ENCODE results near the gene AP3S2. TPM values are rescaled to one million over a fixed set of nuclear protein-coding genes. Genes with fewer than 3 reads are reported as not detected.

The AP3S2 gene
- total and polyA plus RNA-seq, 12 donors = 10.8 to 110 (median 60.8) TPM

- DNase-seq = no peak
- Histone ChIP-seq H3K36me3 (replicated peaks in 1 of 2) (no peaks in the 10 kb centered on the region), H3K27me3 (peaks cover 10% of the 10 kb centered on the region), H3K9me3 (replicated peaks in 1 of 3) (no peaks in the 10 kb centered on the region), H3K27ac (no peak overlapping the region), H3K4me3 (no peak overlapping the region), H3K4me1 (replicated peaks in 1 of 2) (no peaks in the 10 kb centered on the region)
- WGBS, 4 donors = 64 to 73% (median 67%) methylated on average over 7 to 11 of the region's 11 CpGs
- intact Hi-C loops (cut with DNase I) = no loop called here
- no peak for TF ChIP-seq POLR2A (IDR thresholded peaks at IDR 0.05)
These were observed 71.8 kb downstream of the AP3S2 start for GRCh38 chr15:89822026-89822425.

DNA sequence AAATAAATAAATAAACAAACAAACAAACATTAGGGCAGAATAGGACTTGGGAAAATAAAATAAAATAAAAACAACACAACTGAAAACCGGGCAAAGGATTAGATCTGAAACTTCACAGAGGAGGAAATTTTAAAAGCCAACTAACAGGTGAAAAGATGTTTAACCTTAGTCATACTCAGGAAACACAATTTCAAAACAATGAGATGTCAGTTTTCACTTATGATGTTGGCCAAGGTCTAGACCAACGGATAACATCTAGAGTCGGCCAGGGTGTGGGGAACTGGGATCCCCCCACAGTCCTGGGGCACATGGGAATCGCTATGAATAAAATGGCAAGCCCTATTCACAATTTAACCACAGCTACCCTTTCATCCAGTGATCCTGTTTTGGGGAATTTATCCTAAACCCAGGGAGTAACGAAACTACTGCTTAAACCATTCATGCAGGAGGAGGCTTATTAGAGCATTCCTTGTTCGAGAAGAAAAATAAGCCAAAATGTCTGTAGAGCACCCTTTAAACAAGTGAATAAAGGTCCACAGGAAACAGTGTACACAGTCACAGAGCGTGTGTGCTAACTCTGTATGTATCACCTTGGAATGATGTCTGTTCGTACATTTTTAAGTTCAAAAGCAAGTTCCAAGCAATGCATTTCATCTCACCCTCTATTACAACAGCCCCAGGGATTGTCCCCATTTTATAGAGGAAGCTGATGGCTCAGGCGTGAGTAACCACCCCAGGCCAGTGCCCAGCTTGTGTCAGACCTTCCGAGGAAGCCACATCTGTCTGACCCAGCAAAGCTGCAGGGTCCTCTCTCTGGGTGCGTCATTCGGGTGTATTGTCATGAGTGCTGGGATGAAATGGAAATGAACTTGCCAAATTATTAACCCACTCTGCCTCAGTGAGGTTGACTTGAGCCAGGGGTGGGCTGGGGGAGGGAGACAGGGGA, 72.9 kb downstream of the AP3S2 start:
- intact Hi-C loops (cut with DNase I) = no loop called here
- Histone ChIP-seq H3K9me3 (replicated peaks in 1 of 3) (no peaks in the 10 kb centered on the region), H3K27me3 (peaks cover 11% of the 10 kb centered on the region), H3K4me3 (no peak overlapping the region), H3K36me3 (replicated peaks in 1 of 2) (no peaks in the 10 kb centered on the region), H3K4me1 (replicated peaks in 1 of 2) (no peaks in the 10 kb centered on the region), H3K27ac (no peak overlapping the region)
- 48 to 62% (median 49%) methylated on average over 8 to 12 of the region's 12 CpGs for WGBS, 4 donors
- DNase-seq = peak in 3 of 7 donors; percentile 35 to 57 (median 50)
- no peak for TF ChIP-seq POLR2A (IDR thresholded peaks at IDR 0.05)
- TF ChIP-seq, protein P1, sequence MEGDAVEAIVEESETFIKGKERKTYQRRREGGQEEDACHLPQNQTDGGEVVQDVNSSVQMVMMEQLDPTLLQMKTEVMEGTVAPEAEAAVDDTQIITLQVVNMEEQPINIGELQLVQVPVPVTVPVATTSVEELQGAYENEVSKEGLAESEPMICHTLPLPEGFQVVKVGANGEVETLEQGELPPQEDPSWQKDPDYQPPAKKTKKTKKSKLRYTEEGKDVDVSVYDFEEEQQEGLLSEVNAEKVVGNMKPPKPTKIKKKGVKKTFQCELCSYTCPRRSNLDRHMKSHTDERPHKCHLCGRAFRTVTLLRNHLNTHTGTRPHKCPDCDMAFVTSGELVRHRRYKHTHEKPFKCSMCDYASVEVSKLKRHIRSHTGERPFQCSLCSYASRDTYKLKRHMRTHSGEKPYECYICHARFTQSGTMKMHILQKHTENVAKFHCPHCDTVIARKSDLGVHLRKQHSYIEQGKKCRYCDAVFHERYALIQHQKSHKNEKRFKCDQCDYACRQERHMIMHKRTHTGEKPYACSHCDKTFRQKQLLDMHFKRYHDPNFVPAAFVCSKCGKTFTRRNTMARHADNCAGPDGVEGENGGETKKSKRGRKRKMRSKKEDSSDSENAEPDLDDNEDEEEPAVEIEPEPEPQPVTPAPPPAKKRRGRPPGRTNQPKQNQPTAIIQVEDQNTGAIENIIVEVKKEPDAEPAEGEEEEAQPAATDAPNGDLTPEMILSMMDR (IDR thresholded peaks at IDR 0.05) = no peak

DNA sequence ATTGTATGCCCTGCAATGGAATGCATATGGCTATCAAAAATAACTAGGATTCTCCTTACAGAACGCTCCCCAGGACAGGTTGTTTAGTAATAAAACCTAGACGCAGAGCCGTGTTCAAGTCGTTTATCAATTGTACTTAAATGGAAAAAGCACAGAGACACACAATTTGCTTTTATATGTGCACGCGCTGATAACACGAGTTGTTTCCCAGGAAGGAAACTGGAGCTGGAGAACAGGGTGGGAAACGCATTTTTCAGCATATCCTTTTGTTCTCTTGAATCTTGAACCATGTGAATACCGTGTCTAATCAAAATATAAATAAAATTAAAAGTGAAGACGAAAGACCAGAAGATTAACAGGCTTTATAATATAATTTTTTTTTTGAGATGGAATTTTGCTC, 75.5 kb downstream of the AP3S2 start:
- intact Hi-C loops (cut with DNase I) = no loop called here

DNA sequence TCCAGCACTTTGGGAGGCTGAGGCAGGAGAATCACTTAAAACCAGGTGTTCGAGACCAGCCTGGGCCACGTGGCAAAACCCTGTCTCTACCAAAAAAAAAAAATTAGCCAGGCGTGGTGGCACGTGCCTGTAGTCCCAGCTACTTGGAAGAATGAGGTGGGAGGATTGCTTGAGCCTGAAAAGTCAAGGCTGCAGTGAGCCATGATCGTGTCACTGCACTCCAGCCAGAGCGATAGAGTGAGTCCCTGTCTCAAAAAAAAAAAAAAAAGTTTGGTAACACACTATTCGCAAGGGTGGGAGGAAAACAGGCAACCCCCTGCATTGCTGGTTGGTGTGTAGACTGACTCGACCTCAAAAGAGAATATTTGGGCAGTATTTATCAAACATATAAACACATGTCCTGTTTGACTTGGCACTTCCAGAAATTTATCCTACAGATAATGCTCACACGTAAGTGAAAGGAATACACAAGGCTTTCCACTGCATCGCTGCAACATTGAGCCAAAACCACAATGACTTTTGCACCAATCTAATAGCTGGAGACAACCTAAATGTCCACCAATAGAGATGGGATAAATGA, 76.0 kb downstream of the AP3S2 start:
- WGBS, 4 donors = 41 to 48% (median 44%) methylated on average over 10 of the region's 10 CpGs
- Histone ChIP-seq H3K27me3 (peaks cover 39% of the 10 kb centered on the region), H3K9me3 (replicated peaks in 1 of 3) (no peaks in the 10 kb centered on the region), H3K36me3 (replicated peaks in 1 of 2) (no peaks in the 10 kb centered on the region), H3K27ac (no peak overlapping the region), H3K4me1 (replicated peaks in 1 of 2) (peaks cover 0 to 13% of the 10 kb centered on the region in 2 donors), H3K4me3 (no peak overlapping the region)
- no peak for TF ChIP-seq POLR2A (IDR thresholded peaks at IDR 0.05)
- TF ChIP-seq, protein P1 (IDR thresholded peaks at IDR 0.05) = no peak
- DNase-seq = no peak
- intact Hi-C loops (cut with DNase I) = no loop called here

More for the DNA sequence above, 75.5 kb downstream of the AP3S2 start:
- no peak overlapping the region for H3K27ac ChIP-seq
- H3K27me3 ChIP-seq = peaks cover 37% of the 10 kb centered on the region
- no peaks in the 10 kb centered on the region for H3K36me3 ChIP-seq (replicated peaks in 1 of 2)
- TF ChIP-seq, protein P1 (IDR thresholded peaks at IDR 0.05) = no peak
- no peak for TF ChIP-seq POLR2A (IDR thresholded peaks at IDR 0.05)
- no peaks in the 10 kb centered on the region for H3K9me3 ChIP-seq (replicated peaks in 1 of 3)
- H3K4me1 ChIP-seq (replicated peaks in 1 of 2) = peaks cover 0 to 13% of the 10 kb centered on the region in 2 donors
- 48 to 59% (median 56%) methylated on average over 10 of the region's 10 CpGs for whole genome bisulfite sequencing, 4 donors
- DNase-seq = no peak
- no peak overlapping the region for H3K4me3 ChIP-seq

Data from adrenal gland (tissue), 12 donors.